NCI-H2196 treated with DMSO at 0.1 percent for 48 hours (cell line): ENCODE results near the gene PAX3.

ENCODE experiments used
- DNase-seq: peaks from one replicate; lab custom pipeline; 2025; ENCODE audit not compliant: unreplicated experiment; lab: John Stamatoyannopoulos, UW

Gene PAX3

DNA sequence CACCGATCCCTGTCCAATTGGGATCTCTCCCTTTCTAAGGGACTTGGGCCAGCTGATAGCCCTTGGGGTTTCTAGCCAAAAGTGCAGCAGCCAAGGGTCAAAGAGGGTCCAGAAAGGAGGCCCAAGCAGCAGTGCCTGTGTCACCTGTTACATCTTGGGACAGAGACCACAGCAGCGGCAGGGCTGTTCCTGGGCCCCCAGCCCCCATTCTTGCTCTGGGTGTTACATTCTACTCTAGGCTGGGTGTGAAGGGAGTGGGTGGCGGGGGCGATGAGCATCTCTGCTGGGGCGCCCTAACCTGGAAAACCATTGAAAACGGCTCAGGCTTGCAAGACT is 1.2 kb downstream of the PAX3 start:
- DNase-seq = no peak

DNA sequence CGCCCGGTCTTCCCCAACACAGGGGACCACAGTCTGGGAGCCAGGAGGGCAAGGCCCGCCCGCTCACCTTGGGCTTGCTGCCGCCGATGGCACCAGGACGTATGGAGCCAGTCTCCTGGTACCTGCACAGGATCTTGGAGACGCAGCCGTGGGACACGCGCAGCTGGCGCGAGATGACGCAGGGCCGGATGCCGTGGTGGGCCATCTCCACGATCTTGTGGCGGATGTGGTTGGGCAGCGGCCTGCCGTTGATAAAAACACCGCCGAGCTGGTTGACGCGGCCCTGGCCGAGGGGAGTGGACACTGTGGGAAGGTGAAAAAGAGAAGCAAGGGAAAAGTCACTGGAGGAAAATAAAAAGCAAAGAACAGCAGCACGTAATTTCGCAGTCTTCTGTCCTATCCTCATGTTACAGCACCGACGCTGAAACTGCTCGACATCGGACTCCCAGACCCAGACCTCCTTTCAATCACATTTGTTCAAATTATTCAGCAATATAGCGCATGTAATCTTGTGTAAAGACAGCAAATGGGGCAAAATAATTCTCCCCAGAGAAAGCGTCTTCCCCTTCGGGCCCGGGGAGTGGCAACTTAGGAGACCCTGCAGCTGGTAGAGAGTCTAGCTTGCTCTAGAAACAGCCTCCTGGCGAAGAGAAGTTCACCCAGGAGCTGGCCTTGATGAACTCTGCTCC is 1.7 kb downstream of the PAX3 start:
- no peak for DNase-seq

DNA sequence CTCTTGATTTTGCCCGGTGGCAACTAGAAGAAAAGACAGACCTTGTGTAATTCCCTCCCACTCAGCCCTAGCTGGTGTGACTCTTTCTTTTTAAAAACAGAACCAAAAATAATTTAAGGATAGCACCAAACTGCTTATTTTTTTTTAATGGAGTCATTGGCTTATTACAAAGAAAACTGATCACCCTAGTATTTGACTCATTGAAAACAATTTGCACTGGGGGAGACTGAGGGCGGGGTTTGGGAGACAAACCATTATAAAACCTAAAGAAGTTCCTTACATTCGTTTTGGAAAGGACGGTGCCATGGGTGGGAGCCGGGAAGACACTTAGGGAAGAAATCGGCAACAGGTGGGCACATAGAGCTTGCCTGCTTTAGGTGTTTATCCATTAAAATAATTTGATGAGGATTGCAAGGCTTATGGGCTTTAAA is 2.5 kb downstream of the PAX3 start:
- no peak for DNase-seq

DNA sequence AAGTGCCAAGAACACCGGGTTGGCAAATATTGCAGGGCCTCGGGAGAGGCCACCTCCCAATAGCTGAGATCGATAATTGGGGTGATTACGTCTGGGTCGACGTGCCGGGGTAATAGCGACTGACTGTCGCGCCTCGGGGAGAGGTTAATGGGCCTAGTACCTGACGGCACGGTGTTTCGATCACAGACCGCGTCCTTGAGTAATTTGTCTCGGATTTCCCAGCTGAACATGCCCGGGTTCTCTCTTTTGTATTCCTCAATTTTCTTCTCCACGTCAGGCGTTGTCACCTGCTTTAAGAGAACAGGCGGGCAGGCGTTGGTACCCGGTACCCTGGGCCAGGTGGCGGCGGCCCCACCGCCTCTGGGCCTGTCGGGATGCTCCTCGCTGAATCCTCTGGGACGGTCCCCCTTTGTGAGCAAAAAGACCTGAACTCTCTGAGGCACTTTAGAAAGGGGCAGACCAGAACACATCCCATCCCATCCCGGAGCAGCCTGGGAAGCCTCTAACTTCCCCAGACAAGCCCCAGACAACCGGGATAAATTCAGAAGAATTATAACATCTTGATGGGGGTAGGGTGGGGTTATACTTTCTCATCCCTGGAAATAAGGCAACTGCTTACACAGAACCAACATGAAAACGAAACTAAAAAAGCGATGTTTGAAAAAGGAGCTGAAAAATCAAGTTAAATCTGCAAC is 3.3 kb downstream of the PAX3 start:
- no peak for DNase-seq

DNA sequence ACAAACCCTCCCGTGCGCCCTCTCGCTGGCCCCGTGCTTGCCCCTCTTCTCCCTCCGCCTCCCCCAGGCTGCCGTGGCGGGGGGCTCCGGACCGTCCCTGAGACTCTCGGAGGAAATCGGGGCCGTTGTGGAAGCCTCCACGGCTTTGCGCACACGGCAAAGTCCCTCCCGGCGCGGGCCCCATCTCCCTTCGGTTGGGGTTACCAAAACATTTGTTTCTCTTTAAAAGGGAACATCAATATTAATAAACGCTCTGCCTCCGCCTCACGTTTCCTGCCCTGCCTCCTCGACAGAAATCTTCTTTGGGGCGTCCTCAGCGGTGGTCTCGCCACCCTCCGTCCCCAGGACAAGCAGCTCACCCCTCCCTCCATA is 3.8 kb downstream of the PAX3 start:
- no peak for DNase-seq

DNA sequence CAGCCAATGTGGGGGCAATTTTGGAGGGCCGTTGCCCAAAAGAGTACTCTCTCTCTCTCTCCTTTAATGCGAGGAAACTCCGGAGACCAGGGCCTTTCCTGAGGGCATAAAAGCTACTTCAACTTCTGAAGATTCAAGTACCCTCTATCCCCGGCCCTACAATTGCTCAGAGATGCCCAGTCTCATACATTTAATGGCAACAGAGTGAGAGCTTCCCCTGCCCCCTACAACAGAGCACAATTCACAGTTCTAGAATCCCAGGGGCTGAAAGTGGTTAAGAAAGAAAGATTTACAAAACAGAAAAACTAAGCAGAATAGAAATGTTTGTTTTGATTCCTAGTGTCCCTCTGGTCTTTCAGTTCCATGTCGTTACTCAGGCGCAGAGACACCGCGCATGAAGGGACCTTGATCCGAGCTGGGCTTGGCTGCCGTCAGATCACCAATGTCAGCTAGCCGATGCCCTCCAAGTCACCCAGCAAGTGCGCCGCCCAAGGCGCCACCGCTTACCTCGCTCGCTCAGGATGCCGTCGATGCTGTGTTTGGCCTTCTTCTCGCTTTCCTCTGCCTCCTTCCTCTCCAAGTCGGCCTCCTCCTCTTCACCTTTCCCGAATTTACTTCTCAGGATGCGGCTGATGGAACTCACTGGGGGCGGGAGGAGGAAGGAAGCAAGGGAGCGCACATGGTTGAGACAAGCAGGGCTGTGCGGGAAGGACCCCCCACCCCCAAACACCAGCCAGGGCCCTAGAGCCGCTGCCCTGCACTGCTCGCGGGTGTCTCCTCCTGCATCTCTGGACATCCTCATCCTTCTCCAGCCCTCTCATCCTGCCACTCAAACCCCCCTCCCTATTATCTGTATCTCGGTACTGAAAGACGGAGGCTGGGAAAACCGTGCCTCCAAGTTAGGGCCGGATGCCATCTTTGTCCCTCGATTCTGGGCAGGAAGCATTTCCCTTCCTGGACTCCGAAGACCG is 4.9 kb downstream of the PAX3 start:
- no peak for DNase-seq

DNA sequence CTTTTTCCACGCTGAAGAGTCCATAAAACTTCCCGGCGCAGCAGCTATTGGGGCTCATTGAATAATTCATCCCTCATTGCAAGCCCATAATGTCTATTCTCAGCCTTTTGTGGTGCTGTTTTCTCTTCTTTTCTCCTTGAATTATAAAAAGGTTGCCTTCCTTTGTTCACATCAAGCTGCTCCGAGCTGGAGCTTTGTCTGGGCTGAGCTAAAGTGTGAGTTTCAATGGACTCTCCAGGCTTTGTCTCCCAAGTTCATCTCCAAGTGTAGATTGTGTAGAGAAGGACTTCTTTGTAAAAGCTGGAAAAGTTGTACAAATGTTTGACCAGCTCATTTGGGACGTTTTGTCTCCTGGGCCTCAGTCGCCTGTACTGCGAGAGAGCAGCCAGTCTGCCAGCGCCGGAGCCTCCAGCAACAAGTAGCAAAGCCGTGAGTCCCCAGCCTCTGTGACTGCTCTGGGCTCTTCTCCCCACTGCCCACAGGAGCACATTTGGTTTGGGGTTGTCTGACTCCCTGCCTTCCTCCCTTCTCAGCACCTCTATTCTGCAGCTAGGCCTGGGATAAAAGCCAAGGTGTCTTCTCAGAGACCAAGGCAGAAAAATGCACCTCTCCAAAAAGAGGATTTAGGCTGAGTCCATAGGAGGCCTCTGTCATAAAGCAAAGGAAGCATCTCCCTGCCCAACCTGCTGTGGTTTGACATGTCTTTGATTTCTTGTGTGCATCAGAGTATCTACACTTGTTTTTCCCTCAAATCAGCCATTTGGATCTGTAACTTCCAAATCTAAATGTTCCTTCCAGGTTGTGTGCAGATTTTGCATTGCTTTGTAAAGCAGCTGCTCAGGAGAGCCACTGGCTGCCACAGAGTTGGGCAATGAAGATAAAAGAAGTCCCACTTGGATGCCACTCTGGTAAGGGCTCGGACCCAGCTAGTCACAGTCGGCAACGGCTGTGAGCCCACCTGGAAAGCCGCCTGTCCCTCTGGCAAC is 6.4 kb downstream of the PAX3 start:
- no peak for DNase-seq

DNA sequence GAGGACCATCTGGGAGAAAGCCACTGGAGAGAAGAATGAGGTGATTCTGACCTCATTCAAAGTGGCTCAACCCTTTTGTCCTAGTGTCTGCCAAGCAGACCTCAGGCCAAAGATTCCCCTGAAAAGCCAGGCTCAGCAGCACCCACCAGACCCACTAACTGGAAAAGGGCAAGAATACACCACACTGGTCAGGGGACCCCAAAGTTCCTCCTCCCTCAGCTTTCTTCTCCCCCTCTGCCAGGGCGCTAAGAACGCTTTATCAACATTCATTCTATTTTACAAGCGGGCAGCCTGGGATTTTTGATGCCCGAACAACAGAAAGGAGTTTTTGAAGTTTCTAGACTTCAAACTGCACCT is 7.3 kb downstream of the PAX3 start:
- DNase-seq = no peak

DNA sequence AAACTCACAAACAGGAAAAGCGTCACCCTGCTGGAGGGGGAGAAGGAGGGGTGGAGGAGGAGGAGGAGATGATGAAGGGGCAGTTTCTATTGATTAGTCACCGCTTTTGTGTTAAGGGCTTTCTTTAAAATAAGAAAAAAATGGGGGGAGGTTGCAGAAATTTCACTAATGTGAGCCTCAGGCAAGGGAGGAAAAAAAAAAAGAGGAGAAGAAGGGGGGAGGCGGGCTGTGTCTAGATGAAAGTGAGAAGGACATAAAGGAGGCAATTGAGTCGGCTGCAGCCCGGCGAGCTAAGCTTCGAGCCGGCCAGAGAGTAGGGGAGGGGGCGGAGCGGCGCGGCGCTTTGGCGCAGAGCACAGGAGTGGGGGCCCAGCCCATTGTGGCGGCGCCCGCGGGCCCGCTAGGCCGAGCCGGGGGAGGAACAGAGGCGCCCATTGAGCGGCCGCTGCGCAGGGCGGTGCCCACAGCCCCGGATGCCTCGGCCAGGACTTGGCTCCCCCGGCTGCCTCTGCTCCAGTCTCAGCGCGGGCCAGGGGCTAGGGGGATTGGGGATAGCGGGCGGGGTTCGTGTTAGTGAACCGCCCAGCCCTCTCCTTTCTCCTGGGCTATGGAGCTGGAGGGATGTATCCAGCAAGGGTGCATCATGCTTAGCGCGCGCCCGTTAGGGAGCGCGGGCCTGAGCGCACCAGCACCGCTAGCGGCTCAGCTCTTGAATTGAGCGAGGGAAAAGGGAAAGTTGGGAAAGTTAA is 7.9 kb downstream of the PAX3 start:
- no peak for DNase-seq

DNA sequence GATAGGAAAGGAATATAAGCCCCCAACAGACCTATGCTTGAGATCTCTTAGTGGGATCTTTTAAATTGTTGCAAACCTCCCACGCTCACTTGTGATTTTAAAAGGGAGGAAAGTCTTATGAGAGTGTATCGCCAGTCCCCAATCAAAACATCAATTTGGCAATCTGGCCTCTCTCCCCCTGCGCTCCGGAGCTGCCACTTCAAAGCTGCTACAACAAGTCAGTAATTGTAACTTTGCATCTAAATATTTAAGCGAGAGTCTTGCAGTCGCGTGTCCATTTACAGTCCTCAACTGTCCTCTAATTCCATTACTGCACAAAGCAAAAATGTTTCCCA is 8.4 kb downstream of the PAX3 start:
- no peak for DNase-seq

DNA sequence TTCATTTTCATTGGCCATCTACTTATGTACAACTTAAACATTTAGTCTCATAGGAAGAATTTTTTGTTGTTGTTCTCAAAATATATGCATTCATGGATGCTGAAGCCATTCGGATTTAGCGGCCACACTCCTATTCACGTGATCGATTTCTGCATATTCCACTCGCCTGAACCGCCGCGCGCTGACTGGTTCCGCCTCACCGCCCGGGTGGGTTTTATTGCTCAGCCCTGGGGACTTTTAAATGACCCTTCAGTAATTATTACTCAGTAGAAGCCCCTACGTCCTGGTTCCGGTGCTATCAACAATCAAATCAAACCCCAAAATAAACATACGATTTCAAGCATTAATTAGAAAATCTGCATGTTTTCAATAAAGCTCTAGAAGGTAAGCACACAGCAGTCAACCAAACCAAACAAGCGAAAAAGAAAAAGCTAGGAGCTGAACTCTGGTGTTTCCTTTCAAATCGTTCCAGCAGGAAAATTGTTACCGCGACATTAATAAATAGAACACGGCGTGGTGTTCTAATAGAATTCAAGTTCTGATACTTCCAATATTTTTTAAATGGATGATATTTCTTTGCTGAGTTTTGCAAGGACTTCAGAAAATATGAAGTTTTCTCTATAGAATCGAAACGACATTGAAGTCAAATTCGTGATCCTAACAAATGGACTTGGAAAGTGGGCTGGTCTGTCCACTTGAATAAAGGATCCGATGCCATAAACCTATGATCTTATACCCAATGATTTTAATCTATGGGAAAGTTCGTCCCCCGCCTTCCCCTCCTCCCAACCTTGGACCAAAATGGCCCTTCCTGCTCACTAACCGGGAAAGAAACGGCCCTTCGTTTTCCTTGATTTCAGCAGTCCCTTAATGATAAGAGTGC is 9.3 kb downstream of the PAX3 start:
- DNase-seq = no peak

DNA sequence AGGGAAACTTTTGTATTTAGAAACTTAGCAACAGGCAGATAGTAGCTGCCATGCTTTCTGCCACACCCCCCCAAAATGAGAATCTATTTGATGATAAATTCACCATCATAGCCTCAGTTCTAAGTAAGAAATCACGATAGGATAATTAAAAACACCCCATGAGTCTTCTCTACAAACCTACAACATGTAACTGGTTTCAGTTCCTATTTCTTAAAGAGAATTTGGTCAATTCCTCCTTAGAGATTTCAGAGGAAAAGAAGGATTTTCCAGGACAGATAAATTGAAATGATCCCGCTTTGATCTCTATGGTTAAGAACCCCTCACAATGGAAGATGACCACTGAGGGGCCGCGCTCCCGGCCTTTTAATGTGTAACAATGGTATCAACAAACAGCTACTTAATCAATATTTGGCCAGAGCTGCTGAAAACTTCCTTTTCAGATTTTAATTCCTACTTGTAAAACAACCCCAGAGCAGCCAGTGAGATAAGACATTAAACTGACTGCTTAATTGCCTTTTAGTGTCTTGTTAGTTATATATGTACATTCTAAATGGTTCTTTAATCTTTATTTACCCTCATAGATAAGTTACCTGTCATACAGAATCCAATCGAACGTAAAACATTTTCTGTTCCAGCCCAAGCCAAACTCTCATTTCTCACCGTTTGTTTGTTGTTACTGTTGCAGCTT is 10.1 kb downstream of the PAX3 start:
- no peak for DNase-seq

DNA sequence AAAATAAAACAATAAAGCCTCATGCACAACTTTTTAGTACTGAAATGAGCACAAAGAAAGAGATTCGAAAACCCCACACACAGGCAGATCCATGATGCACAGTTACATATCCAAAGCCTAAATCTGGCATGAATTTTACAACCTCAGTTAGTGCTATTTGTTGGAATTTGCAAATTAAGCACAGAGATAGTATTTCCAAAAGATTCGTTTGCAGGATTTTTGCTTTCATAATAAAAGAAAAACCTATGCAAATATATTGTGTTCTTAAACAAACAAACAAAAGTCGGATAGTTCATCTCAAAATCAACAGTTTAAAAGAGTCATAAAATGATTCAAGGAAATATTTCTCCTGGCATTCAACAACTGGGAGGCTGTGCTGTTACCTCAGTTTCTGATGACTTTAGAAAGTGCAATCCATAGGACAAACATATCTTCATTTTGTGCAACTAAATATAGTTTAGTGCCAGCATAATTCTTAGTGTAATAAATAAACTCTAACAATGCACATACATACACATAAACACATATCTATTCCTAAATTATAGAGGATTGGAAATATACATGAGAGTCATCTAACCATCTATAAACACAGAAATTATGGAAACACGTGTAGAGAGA is 10.8 kb downstream of the PAX3 start:
- no peak for DNase-seq

DNA sequence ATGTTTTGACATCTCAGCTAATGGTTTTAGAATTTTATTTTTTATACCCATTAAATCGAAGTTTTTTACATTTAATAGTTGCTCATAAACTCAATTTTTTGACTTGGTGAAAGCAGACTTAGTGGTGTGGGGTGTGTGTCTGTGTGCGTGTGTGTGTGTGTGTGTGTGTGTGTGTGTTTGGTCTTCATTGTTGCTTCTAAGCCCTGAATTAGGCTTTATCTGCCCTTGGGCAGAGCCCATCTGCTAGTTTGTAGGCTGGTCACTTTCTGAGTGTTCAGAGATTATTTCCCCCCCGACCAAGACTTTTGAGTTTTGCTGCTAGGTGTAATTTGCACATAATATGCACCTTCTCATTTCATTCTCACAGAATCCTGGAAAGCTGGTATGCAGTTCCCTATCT is 14.3 kb downstream of the PAX3 start:
- no peak for DNase-seq

DNA sequence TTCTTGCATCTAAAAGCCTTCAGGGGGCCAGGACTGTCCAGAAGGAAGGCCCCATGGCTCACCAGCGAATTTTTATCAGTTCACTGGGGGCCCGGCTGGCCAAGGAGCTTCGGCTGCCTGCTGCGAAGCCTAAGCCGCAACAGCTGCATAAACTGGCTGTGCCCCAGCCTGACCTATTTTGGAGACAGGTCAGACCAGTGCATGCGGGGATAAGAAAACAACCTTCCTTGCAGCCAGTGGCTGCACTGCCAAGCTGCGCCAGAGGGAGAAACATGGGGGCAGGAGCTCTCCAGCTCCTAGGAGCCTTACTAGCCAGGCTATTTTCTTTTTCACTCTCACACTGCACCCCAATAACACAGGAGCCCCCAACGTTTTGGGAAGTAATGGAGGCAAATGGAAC is 15.2 kb downstream of the PAX3 start:
- no peak for DNase-seq

DNA sequence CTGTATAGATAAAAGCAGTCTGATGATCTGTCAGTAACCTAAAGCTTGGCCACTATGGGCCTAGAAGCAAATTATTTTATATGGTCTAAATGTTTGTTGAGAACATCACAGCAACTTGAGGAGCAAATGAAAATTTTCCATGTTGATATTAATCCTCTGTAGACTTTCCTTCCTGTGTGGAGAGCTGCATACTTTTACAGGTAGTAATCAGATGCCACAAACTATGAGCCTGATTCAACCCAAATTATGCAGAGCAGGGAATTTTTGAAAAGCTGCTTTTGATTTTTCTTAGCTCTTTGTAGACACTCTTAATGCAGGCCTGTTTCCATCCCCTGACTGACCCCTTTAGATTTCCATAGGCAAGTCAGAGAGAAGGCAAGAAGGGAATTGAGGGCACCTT is 17.3 kb downstream of the PAX3 start:
- no peak for DNase-seq

DNA sequence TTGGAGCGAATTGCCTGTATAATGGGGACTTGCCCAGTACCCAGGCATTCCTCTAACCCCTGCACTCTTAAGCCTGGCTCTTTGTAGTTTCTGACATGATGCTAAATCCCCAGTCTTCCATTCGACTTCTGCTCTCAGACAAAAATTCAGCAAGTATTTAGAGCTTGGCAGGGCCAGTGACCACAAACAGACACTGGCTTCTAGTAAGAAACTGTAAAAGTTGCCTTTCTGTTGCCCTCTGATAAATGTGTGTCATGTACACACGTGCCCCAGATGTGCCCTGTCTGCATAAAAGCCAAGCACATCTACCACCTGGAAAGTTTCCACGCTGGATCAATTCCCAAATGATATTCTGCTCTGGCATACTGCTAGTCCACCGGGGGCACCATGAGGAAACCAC is 18.0 kb downstream of the PAX3 start:
- DNase-seq = no peak

DNA sequence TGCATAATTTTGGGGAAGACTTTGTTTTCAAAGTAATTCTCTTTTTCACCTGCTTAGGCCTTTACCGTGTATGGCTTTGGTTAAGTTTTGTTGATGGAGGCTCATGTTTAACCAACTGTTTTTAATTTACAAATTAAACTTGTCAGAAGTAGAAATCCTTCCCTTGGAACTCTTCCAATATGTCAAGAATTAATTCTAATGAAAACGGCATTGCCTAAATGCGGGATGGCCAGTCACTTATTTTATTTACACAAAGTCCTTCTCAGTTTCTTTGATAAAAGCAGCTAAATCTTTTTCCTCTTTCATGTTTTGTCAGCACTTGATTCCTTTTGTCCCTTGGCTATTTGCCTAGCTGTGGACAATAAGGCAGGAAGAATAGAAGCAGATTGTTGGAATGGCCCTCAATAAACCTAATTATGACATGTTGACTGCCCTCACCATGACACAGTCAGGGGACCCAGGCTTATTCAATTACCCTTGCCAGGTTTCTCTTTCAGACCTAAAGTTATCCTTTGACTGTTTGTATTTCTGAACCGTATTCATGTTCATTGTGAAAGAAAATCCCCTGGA is 26.3 kb downstream of the PAX3 start:
- DNase-seq = no peak
